PC-3 (cell line): ENCODE results near the gene DNAJC1. TPM values are rescaled to one million over a fixed set of nuclear protein-coding genes. Genes with fewer than 3 reads are reported as not detected.

Experiments
- ATAC-seq: fragments of 200-7000 bp; cut with Tn5 transposase; 2 replicates; pipeline ENCODE4 v1.9.1; 2020; ENCODE audit warnings: mild to moderate bottlenecking, moderate library complexity
- BruUV-seq: library from RNA; stranded (reverse); fragments of 400-500 nt; replicated peaks from 2 replicates; lab custom pipeline; 2021; lab: Mats Ljungman, UMichigan
- CTCF ChIA-PET: fragments of 300-600 bp; sonication (Branson Sonifier 250); formaldehyde crosslinking; loops from one replicate; lab custom pipeline; 2022; ENCODE audit warnings: antibody characterized with exemption; lab: Charles Lee
- POLR2A ChIA-PET: fragments of 300-600 bp; sonication (Branson Sonifier 250); formaldehyde crosslinking; loops from one replicate; lab custom pipeline; 2022; ENCODE audit warnings: antibody characterized with exemption; ENCODE audit not compliant: unreplicated experiment; lab: Charles Lee
- DNase-seq: peaks from one replicate; pipeline ENCODE4 v3.0.0-alpha.2; 2015
- H2AFZ ChIP-seq: fragments of 300-600 bp; sonication (generic); 2 replicates; pipeline ENCODE4 v1.6.0; 2016; ENCODE audit warnings: antibody characterized with exemption, low read length
- H3F3A ChIP-seq: fragments of 300-600 bp; sonication (generic); one replicate; pipeline ENCODE4 v1.6.0; 2017; ENCODE audit warnings: antibody characterized with exemption, low read length, control low read depth, mild to moderate bottlenecking; ENCODE audit not compliant: unreplicated experiment
- H3K27ac ChIP-seq: fragments of 300-600 bp; sonication (generic); 2 replicates; pipeline ENCODE4 v1.5.1; 2016; ENCODE audit warnings: mild to moderate bottlenecking, low read length
- H3K27me3 ChIP-seq: fragments of 300-600 bp; sonication (generic); 2 replicates; pipeline ENCODE4 v1.6.1; 2016; ENCODE audit warnings: low read length, mixed read lengths
- H3K36me3 ChIP-seq: fragments of 300-600 bp; sonication (generic); 2 replicates; pipeline ENCODE4 v1.6.1; 2016; ENCODE audit warnings: low read depth, mixed run types, low read length, mixed read lengths
- H3K4me1 ChIP-seq: fragments of 300-600 bp; sonication (generic); 2 replicates; pipeline ENCODE4 v1.5.1; 2016; ENCODE audit warnings: low read length; ENCODE audit not compliant: insufficient read depth
- H3K4me2 ChIP-seq: fragments of 300-600 bp; sonication (generic); 2 replicates; pipeline ENCODE4 v1.6.0; 2016; ENCODE audit warnings: low read length
- H3K4me3 ChIP-seq: fragments of 300-600 bp; sonication (generic); 2 replicates; pipeline ENCODE4 v1.5.1; 2016; ENCODE audit warnings: mild to moderate bottlenecking, low read length, mixed read lengths
- H3K79me2 ChIP-seq: fragments of 300-600 bp; sonication (generic); 2 replicates; pipeline ENCODE4 v1.6.1; 2017; ENCODE audit warnings: low read length, mixed read lengths
- H3K9ac ChIP-seq: fragments of 300-600 bp; sonication (generic); 2 replicates; pipeline ENCODE4 v1.6.0; 2016; ENCODE audit warnings: mild to moderate bottlenecking, low read length
- H3K9me2 ChIP-seq: fragments of 300-600 bp; sonication (generic); replicated peaks from 2 replicates; pipeline ENCODE4 v1.6.1; 2016; ENCODE audit warnings: mixed run types, low read length, mixed read lengths
- H3K9me3 ChIP-seq: fragments of 300-600 bp; sonication (generic); 2 replicates; pipeline ENCODE4 v1.6.1; 2016; ENCODE audit warnings: low read length, mixed read lengths
- H4K20me1 ChIP-seq: fragments of 300-600 bp; sonication (generic); 2 replicates; pipeline ENCODE4 v1.6.1; 2016; ENCODE audit warnings: low read length, mixed read lengths
- EZH2 ChIP-seq: fragments of 300-600 bp; sonication (generic); IDR thresholded peaks from one replicate; pipeline ENCODE4 v1.6.1; 2017; ENCODE audit warnings: antibody characterized with exemption, mild to moderate bottlenecking, low read length; ENCODE audit not compliant: unreplicated experiment
- EZH2phosphoT487 ChIP-seq: fragments of 300-600 bp; sonication (generic); IDR thresholded peaks from 2 replicates; pipeline ENCODE4 v1.6.1; 2018; ENCODE audit warnings: mild to moderate bottlenecking, antibody characterized with exemption, low read length, borderline replicate concordance
- intact Hi-C: fragments of 100-400 bp; cut with micrococcal nuclease; formaldehyde crosslinking; loops from 2 replicates; pipeline ENCODE4 v1.9.0; 2023
- total RNA-seq: library from RNA; depleted of rRNA; stranded (reverse); fragments of >200 nt; gene quantifications from 2 replicates; pipeline ENCODE4 v1.2.3, GENCODE V29; 2014; rRNA removed
- TF ChIP-seq, protein P1 (sequence below): fragments of 300-600 bp; sonication (generic); conservative IDR thresholded peaks from 2 replicates; pipeline ENCODE4 v1.5.1; 2017; ENCODE audit warnings: antibody characterized with exemption, low read depth, mild to moderate bottlenecking, low read length

Gene DNAJC1
- total RNA-seq, 1 experiment from 2014 or later, result 53.4 TPM

DNA sequence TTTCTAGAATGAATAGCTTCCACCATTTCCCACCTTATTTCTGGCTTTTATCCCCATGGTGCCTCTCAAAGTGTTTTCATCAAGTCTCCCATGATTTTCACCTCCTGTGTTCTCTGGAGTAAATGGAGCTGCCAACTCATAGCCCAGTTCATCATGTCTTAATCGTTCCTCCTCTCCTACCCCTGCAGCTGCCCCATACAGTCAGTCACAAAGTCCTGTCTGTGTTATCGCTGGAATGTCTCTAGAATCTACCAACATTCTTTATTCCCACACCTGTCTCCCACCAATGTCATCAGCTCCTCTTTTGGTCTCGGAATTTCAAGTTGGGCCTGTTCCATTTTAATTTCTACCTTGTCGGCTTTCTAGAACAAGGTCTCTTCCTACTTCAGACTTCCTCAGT lies 290.6 kb downstream of the DNAJC1 start:
- no peaks in the 10 kb centered on the region for H3F3A ChIP-seq
- H3K9me3 ChIP-seq, result no peaks in the 10 kb centered on the region
- intact Hi-C loops, result no loop called here
- H4K20me1 ChIP-seq, result no peaks in the 10 kb centered on the region
- no peak overlapping the region for H3K4me2 ChIP-seq
- no peak overlapping the region for H3K27ac ChIP-seq
- no peak overlapping the region for H3K9ac ChIP-seq
- ChIA-PET POLR2A (no interaction called here), CTCF (no interaction called here)
- TF ChIP-seq, protein P1, sequence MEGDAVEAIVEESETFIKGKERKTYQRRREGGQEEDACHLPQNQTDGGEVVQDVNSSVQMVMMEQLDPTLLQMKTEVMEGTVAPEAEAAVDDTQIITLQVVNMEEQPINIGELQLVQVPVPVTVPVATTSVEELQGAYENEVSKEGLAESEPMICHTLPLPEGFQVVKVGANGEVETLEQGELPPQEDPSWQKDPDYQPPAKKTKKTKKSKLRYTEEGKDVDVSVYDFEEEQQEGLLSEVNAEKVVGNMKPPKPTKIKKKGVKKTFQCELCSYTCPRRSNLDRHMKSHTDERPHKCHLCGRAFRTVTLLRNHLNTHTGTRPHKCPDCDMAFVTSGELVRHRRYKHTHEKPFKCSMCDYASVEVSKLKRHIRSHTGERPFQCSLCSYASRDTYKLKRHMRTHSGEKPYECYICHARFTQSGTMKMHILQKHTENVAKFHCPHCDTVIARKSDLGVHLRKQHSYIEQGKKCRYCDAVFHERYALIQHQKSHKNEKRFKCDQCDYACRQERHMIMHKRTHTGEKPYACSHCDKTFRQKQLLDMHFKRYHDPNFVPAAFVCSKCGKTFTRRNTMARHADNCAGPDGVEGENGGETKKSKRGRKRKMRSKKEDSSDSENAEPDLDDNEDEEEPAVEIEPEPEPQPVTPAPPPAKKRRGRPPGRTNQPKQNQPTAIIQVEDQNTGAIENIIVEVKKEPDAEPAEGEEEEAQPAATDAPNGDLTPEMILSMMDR, result no peak
- no peak for TF ChIP-seq EZH2phosphoT487
- DNase-seq (no peak), ATAC-seq (no peak)
- no peaks in the 10 kb centered on the region for H3K79me2 ChIP-seq
- no peaks in the 10 kb centered on the region for H3K9me2 ChIP-seq
- no peaks in the 10 kb centered on the region for H3K27me3 ChIP-seq
- H3K4me1 ChIP-seq, result peaks cover 11% of the 10 kb centered on the region
- H2AFZ ChIP-seq, result no peak overlapping the region
- H3K4me3 ChIP-seq, result no peak overlapping the region
- no TSS peak for BruUV-seq
- no peaks in the 10 kb centered on the region for H3K36me3 ChIP-seq

GRCh38 chr10:21707498-21707897 lies 296.0 kb downstream of the DNAJC1 start:
- no peak overlapping the region for H3K4me3 ChIP-seq
- no peaks in the 10 kb centered on the region for H3K9me3 ChIP-seq
- intact Hi-C loops, result no loop called here
- no peak overlapping the region for H3K27ac ChIP-seq
- H3K9me2 ChIP-seq, result no peaks in the 10 kb centered on the region
- BruUV-seq, result no TSS peak
- no peak overlapping the region for H3K9ac ChIP-seq
- no peak overlapping the region for H3K4me2 ChIP-seq
- TF ChIP-seq, protein P1, result no peak
- TF ChIP-seq EZH2, result no peak
- H3K4me1 ChIP-seq, result peaks cover 4% of the 10 kb centered on the region; the same call in 1 of the 2 replicates
- H3F3A ChIP-seq, result no peaks in the 10 kb centered on the region
- peaks cover 19% of the 10 kb centered on the region for H3K79me2 ChIP-seq
- ATAC-seq, result peak; percentile 37
- ChIA-PET POLR2A (no interaction called here), CTCF (no interaction called here)
- DNase-seq, result no peak
- no peaks in the 10 kb centered on the region for H3K27me3 ChIP-seq
- no peaks in the 10 kb centered on the region for H3K36me3 ChIP-seq
- H4K20me1 ChIP-seq, result no peaks in the 10 kb centered on the region
- H2AFZ ChIP-seq, result no peak overlapping the region

Other genes with a start within 250 kb of the DNAJC1 start
- not detected in 2 replicates for gene EBLN1, start 214.3 kb upstream of the DNAJC1 start, total RNA-seq